HG02588 (cell line): ENCODE measurements around the gene TRIM2.

Experiments used
- ATAC-seq: cut with Tn5 transposase; IDR thresholded peaks from one replicate; pipeline ENCODE4 v1.9.1; 2021; ENCODE audit warnings: mild to moderate bottlenecking, moderate library complexity; ENCODE audit not compliant: unreplicated experiment

TRIM2 gene

DNA sequence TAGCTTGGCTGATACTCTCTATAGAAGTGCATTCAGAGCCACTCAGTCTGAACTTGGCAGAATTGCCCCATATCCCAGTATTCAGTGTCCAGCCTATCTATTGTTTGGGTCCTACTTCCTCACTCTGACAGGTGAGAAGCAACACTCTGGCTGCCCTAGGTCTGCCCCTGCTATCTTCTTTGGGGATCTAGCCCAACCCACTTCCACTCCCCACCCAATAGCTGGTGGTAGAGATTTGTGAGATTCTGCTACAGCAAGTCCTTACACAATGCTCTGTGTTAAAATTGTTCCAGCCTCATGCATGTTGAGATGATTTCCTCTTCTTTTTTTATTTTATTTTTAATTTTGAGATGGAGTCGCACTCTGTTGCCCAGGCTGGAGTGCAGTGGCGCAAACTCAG, 67.6 kb downstream of the TRIM2 start:
- no peak for ATAC-seq

- ATAC-seq = no peak
Measured at GRCh38 chr4:153273751-153274150, 69.5 kb downstream of the TRIM2 start.

- ATAC-seq = no peak
Measured at GRCh38 chr4:153274967-153275366, 70.7 kb downstream of the TRIM2 start.

GRCh38 chr4:153275380-153276276, 71.4 kb downstream of the TRIM2 start:
- no peak for ATAC-seq

DNA sequence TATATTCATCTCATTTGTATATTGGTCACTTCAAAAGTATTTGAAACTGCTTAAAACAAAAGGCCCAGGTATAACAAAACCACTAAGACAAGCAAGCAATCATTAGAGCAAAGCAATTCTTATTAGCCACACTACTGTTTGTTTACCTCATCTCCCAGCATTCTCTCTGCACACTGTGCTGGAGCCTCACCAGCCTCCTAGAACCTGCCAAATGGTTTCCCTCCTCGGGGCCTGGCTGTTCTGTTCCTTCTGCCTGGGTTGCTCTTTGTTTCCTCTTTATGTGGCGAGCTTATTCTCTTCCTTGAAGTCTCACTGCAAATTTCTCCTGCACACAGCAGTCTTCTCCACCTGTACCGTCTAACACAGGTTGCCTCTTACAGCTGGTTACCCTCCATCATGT, 72.7 kb downstream of the TRIM2 start:
- no peak for ATAC-seq

- ATAC-seq = no peak
Measured at GRCh38 chr4:153281476-153281875, 77.2 kb downstream of the TRIM2 start.

DNA sequence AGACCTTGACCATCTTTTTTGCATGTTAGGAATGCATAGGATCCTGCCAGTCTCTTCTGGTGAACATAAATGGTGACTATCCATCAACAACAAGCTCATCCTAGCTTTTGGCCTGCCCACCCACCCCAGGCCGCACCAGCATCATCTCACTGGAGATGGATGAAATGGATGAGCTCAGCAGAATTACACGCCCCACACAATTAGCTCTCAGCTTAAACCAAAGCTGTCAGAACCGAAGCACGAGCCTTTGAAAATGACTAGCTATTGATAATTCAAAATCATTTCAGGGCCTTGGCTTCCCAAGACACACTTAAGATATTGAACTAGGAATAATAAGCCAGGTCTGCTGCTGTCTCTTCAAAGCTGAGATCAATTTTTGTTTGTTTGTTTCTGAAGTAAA, 77.8 kb downstream of the TRIM2 start:
- no peak for ATAC-seq

GRCh38 chr4:153283260-153283659, 79.0 kb downstream of the TRIM2 start:
- no peak for ATAC-seq

- ATAC-seq = no peak
Measured at GRCh38 chr4:153290134-153290533, 85.9 kb downstream of the TRIM2 start.

DNA sequence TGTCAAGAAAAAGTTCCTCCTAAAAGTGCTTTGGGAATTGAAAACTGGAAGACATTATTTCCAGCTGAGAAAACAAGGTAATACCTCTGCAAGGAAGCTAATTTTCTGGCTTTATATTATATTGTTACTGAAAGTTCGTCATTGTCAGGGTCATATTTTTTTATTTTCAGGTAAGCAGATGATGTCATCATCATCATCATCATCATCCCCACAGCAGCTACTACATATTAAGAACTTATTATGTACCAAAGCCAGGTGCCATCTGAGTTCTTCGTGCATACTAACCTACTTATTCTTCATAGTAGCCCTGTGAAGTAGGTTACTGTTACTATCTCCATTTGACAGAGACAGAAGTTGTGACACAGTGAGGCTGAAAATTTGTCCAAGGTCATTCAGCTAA, 87.3 kb downstream of the TRIM2 start:
- ATAC-seq = no peak

DNA sequence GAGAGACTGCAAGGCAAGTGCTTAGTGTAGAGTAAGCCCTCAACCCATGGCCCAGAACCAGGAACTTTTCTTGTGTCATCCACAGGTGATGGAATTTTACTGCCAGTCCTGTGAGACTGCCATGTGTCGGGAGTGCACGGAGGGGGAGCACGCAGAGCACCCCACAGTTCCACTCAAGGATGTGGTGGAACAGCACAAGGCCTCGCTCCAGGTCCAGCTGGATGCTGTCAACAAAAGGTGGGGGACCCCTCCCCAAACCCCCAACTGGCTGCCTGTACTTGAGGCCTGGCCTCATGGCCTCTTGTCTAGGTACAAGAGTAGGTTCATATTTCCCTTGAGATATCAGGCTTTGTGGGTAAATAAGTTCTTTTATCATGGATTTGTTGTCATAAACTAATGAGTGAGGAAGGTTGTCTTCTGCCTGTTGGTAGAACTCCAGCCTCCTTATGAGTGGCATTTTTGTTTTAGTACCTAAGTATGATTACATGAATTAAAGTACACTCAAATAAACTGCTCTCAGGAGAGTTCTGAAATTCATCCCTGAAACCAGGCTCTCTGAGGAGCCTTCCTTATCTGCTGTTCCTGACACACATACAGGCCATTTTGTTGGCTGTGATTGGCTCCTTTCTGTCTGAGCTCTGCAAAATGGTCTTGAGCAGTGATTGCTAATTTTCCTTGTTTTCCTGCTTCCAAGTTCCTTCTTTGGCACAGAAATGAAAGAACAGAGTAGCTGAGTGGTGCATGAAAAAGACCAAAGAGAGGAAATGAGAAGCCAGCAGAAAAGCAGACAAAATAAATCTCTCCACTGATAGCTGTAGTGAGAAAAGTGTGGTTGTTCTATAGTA, 88.9 kb downstream of the TRIM2 start:
- ATAC-seq = no peak

GRCh38 chr4:153293742-153294057, 89.5 kb downstream of the TRIM2 start:
- no peak for ATAC-seq

- ATAC-seq = no peak
Measured at GRCh38 chr4:153294631-153295030, 90.4 kb downstream of the TRIM2 start.

DNA sequence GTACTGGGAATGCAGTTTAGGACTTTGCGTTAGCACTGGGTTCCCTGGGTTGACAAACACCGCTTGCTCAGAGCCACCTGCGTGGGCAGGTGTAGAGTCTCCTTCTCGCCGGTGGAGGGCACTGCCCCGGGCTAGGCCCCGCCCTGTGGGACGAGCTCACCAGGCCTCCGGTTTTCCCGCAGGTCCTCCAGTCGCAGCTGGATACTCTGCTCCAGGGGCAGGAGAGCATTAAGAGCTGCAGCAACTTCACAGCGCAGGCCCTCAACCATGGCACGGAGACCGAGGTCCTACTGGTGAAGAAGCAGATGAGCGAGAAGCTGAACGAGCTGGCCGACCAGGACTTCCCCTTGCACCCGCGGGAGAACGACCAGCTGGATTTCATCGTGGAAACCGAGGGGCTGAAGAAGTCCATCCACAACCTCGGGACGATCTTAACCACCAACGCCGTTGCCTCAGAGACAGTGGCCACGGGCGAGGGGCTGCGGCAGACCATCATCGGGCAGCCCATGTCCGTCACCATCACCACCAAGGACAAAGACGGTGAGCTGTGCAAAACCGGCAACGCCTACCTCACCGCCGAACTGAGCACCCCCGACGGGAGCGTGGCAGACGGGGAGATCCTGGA, 91.0 kb downstream of the TRIM2 start:
- ATAC-seq = no peak

DNA sequence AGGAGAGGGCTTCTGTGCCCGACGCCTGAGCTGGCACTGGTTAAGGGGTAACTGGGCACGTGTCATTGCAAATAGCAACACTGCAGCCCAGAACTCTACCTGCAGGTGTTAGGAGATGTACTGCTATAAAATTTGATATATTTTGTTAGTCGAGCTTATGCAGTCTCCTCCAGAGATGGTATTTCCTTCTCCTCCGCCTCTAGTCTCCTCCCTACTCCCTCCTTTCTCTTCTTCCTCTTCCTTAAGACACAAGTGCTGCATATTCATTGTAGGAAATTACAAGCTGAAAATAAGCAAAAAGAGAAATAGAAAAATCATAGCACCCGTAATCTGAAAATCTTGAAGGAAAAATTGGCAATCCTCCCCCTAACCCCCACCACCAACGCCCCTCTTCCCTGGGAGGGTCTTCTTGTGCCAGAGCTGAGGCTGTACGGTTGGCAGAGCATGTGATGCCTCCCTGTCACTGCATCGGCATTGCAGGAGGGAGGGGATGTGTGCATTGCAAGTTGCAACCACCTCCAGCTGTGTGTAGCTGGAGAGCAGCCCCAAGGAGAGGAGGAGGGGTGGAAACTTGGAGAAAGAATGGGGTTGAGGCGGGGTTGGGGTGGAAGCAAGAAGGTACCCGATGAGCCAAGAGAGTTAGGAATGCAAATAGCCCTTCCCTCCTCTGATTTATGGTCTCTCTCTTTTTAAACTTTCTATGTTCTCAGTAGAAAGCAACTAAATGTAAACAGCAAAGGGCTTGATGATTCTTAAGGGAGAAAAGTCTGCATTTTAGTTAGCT, 92.0 kb downstream of the TRIM2 start:
- ATAC-seq = no peak

- no peak for ATAC-seq
Measured at GRCh38 chr4:153297116-153297515, 92.9 kb downstream of the TRIM2 start.

DNA sequence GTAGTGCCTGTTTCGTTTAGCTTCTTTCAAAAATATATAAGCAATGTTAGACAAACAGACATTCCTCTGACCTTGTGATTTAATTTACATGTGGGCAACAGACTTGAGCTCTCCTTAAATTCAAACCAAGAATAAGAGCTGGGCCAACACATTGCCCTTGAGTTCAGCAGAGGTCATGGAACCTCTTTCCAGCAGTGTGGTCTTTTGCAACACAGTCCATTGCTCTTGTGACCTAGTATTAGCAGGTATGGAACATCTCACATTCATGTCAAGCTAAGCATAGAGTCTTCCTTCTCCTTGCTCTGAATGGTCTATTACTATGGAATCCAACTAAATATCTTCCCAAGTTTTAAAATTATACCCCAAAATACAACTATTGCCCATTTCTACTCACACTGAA, 106.5 kb downstream of the TRIM2 start:
- no peak for ATAC-seq

DNA sequence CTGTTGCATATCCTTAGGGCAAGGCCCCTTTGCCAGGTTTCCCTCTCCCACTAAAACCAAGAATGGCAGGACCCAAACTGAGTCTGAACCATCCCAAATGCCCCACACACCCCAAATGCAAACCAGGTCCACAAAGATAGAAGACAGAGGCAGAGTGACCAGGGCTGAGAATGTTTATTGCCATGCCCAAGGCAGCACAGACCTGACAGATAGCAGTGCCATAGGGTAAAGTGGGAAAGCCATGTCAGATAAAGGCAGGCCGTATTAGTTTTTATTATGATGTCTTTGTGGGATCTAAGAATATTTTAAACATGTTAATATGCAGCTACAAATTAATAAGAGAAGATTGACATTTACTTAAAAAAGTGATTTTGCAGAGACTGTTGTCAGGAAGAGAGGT, 110.7 kb downstream of the TRIM2 start:
- no peak for ATAC-seq

GRCh38 chr4:153318696-153319320, 114.6 kb downstream of the TRIM2 start:
- no peak for ATAC-seq

DNA sequence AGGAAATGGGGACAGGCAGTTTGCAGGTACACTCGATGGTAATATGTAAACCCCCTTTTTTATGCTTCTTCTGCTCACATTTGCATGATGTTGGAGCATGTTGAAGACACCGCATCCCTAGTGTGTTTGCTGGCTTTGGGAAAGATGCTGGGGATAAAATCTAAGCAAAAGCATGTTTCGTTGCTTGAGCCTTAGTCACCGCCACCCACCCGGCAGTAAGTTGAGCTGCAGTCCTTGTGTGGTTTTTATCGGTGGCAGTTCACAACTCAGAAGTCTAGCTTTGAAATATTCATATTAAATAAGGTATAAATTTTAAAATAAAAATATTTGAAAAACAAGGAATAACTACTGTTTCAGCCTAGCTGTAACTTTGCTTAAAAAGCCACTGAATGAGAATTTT, 118.5 kb downstream of the TRIM2 start:
- ATAC-seq = no peak

DNA sequence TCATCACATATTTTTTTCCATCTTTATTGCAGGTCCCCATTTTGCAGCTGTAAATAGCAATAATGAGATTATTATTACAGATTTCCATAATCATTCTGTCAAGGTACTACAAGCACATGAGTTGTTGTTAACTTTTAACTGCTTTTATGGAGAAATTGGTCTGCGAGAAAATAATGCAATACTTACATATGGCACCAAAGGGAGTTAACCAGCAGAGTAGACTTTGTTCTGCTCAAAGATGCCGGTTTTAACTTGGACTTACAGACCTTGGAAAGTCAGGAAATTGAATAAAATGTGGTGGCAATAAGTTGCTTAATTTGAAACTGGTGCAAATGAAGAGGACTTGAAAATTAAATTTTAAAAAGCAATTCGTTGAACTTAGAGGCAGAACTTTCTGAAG, 119.8 kb downstream of the TRIM2 start:
- no peak for ATAC-seq
